GM12878 (cell line): ENCODE results near the gene SCN3B. TPM values are rescaled to one million over a fixed set of nuclear protein-coding genes. Genes with fewer than 3 reads are reported as not detected.

Experiments used
- ATAC-seq: fragments of 200-7000 bp; cut with Tn5 transposase; 3 replicates; pipeline ENCODE4 v1.9.1; 2020; ENCODE audit warnings: mild to moderate bottlenecking, moderate library complexity
- BruUV-seq: library from RNA; stranded (reverse); fragments of 400-500 nt; replicated peaks from 2 replicates; lab custom pipeline; 2021; lab: Mats Ljungman, UMichigan
- CTCF ChIA-PET: fragments of 300-600 bp; sonication (Branson Sonifier 250); formaldehyde crosslinking; extraction: SDS; loops from one replicate; lab custom pipeline; 2021; ENCODE audit warnings: inconsistent platforms; lab: Yijun Ruan, JAX
- POLR2A ChIA-PET: fragments of 350-600 bp; formaldehyde crosslinking; extraction: SDS; loops from one replicate; lab custom pipeline; 2021; ENCODE audit warnings: inconsistent platforms; lab: Charles Lee
- RAD21 ChIA-PET: fragments of 300-600 bp; sonication (Branson Sonifier 250); formaldehyde crosslinking; loops from one replicate; lab custom pipeline; 2023; ENCODE audit warnings: antibody characterized with exemption; ENCODE audit not compliant: unreplicated experiment; lab: Charles Lee
- SMC1A ChIA-PET: fragments of 300-600 bp; sonication (Branson Sonifier 250); formaldehyde crosslinking; loops from one replicate; lab custom pipeline; 2023; ENCODE audit not compliant: unreplicated experiment, uncharacterized antibody; lab: Charles Lee
- DNase-seq: peaks from one replicate; pipeline ENCODE4 v3.0.0-alpha.2; 2011; ENCODE audit warnings: low read depth, low spot score
- FAIRE-seq: peaks from 3 replicates; lab custom pipeline; 2011; peaks lifted over from hg19 to GRCh38; lab: Jason Lieb, UNC
- H2AFZ ChIP-seq: 2 replicates; pipeline ENCODE4 v1.6.0; 2011; ENCODE audit warnings: low read depth, low read length, control low read depth; ENCODE audit not compliant: control insufficient read depth
- H3K27ac ChIP-seq: 2 replicates; pipeline ENCODE4 v1.5.1; 2011; ENCODE audit warnings: control low read depth; ENCODE audit not compliant: control insufficient read depth, insufficient read depth
- H3K27me3 ChIP-seq, 2 experiments: replicated peaks in 1 of 2; 2 replicates each; pipeline versions ENCODE4 v1.6.0 to v1.6.1; 2011; ENCODE audit warnings: low read length in 1 of 2; ENCODE audit not compliant: control insufficient read depth in 2 of 2, insufficient read depth in 2 of 2
- H3K36me3 ChIP-seq, 2 experiments: 2 replicates each; pipeline ENCODE4 v1.5.1; 2011; ENCODE audit warnings: low read length in 1 of 2; ENCODE audit not compliant: control insufficient read depth in 2 of 2, insufficient read depth in 2 of 2
- H3K4me1 ChIP-seq: 2 replicates; pipeline ENCODE4 v1.6.1; 2011; ENCODE audit warnings: mild to moderate bottlenecking, low read length, moderate library complexity, mixed read lengths; ENCODE audit not compliant: control insufficient read depth, insufficient read depth
- H3K4me2 ChIP-seq: 2 replicates; pipeline ENCODE4 v1.6.0; 2011; ENCODE audit warnings: control low read depth; ENCODE audit not compliant: control insufficient read depth, insufficient read depth
- H3K4me3 ChIP-seq: fragments of 200-600 bp; sonication (generic); 2 replicates; pipeline ENCODE4 v1.5.1; 2016
- H3K79me2 ChIP-seq: 2 replicates; pipeline ENCODE4 v1.6.0; 2011; ENCODE audit warnings: low read length; ENCODE audit not compliant: control insufficient read depth, insufficient read depth
- H3K9ac ChIP-seq: 2 replicates; pipeline ENCODE4 v1.8.0; 2011; ENCODE audit warnings: low read length, control low read depth, mixed read lengths; ENCODE audit not compliant: control insufficient read depth, insufficient read depth
- H3K9me3 ChIP-seq: replicated peaks from 3 replicates; pipeline ENCODE4 v1.5.1; 2011; ENCODE audit warnings: mild to moderate bottlenecking, low read length; ENCODE audit not compliant: control insufficient read depth, insufficient read depth
- H4K20me1 ChIP-seq: 2 replicates; pipeline ENCODE4 v1.6.0; 2011; ENCODE audit not compliant: control insufficient read depth, insufficient read depth
- CBX3 ChIP-seq: fragments of 200-600 bp; sonication (generic); IDR thresholded peaks from 2 replicates; pipeline ENCODE4 v1.6.1; 2016; ENCODE audit warnings: low read depth, borderline replicate concordance
- KAT2A ChIP-seq: conservative IDR thresholded peaks from 2 replicates; pipeline ENCODE4 v1.6.1; 2011; ENCODE audit warnings: low read depth, low read length; ENCODE audit not compliant: control insufficient read depth
- KDM1A ChIP-seq: fragments of 200-600 bp; sonication (generic); IDR thresholded peaks from 2 replicates; pipeline ENCODE4 v1.6.1; 2016; ENCODE audit warnings: borderline replicate concordance
- NBN ChIP-seq: fragments of 450-650 bp; IDR thresholded peaks from 2 replicates; pipeline ENCODE4 v1.6.1; 2016
- POU2F2 ChIP-seq: IDR thresholded peaks from 3 replicates; pipeline ENCODE4 v1.6.1; 2011; ENCODE audit warnings: low read depth, mild to moderate bottlenecking, low read length, borderline replicate concordance
- SIN3A ChIP-seq: IDR thresholded peaks from 2 replicates; pipeline ENCODE4 v1.6.1; 2012; ENCODE audit warnings: low read depth, low read length, improper control_type of control experiment
- SIX5 ChIP-seq: IDR thresholded peaks from 2 replicates; pipeline ENCODE4 v1.6.1; 2011; ENCODE audit warnings: mild to moderate bottlenecking, low read depth, low read length, moderate library complexity; ENCODE audit not compliant: severe bottlenecking
- SKIL ChIP-seq: fragments of 450-650 bp; IDR thresholded peaks from 2 replicates; pipeline ENCODE4 v1.6.1; 2017; ENCODE audit warnings: mild to moderate bottlenecking, low read depth, inconsistent platforms; ENCODE audit not compliant: poor library complexity, severe bottlenecking
- SMARCA5 ChIP-seq: fragments of 450-650 bp; IDR thresholded peaks from 2 replicates; pipeline ENCODE4 v1.6.1; 2017; ENCODE audit warnings: mild to moderate bottlenecking
- SP1 ChIP-seq: IDR thresholded peaks from one replicate; pipeline ENCODE4 v1.6.1; 2011; ENCODE audit warnings: low read depth, low read length
- SREBF1 ChIP-seq: IDR thresholded peaks from 2 replicates; pipeline ENCODE4 v1.6.1; 2012; ENCODE audit warnings: mild to moderate bottlenecking, low read length
- YY1 ChIP-seq: IDR thresholded peaks from 2 replicates; pipeline ENCODE4 v1.6.1; 2011; ENCODE audit warnings: low read depth, mild to moderate bottlenecking, low read length
- ZBED1 ChIP-seq: IDR thresholded peaks from 2 replicates; pipeline ENCODE4 v1.6.1; 2016; ENCODE audit warnings: borderline replicate concordance
- ZNF217 ChIP-seq: fragments of 450-650 bp; IDR thresholded peaks from 2 replicates; pipeline ENCODE4 v1.6.1; 2017; ENCODE audit warnings: antibody characterized with exemption, mild to moderate bottlenecking
- in situ Hi-C: fragments of 300-500 bp; cut with MboI; formaldehyde crosslinking; loops from 9 replicates; pipeline ENCODE4 v1.14.3; 2018; ENCODE audit warnings: mixed read lengths
- intact Hi-C: fragments of 100-400 bp; cut with micrococcal nuclease; formaldehyde crosslinking; loops from one replicate; pipeline ENCODE4 v1.14.2; 2022; ENCODE audit not compliant: unreplicated experiment
- polyA plus RNA-seq, 11 experiments: library from polyadenylated mRNA; depleted of rRNA in 4 of 11; unstranded in 6 of 11; stranded (reverse) in 5 of 11; fragments of >200 nt; fragmentation: Nextera tagmentation in 4 of 11; fragmentation: Illumina TruSeq in 1 of 11; extraction: Ambion mirVana in 4 of 11; extraction: Trizol in 1 of 11; gene quantifications; 1 replicate in 1 of 11; 2 replicates in 10 of 11; pipeline versions ENCODE4 v1.2.1 to v1.2.3, GENCODE V29; 2011 to 2016; ENCODE audit warnings: inconsistent platforms in 2 of 11, missing spikeins in 2 of 11, low read depth in 1 of 11
- total RNA-seq, 4 experiments: library from RNA; depleted of rRNA in 3 of 4; stranded (reverse); fragments of >200 nt in 3 of 4; fragmentation: Illumina TruSeq in 1 of 4; extraction: Trizol in 1 of 4; gene quantifications; 2 replicates each; pipeline versions ENCODE4 v1.2.1 to v1.2.3, GENCODE V29; 2013 to 2021
- TF ChIP-seq, protein P1 (sequence below): fragments of 450-650 bp; IDR thresholded peaks from 2 replicates; pipeline ENCODE4 v1.6.1; 2016; ENCODE audit warnings: mild to moderate bottlenecking

SCN3B gene
- total and polyA plus RNA-seq, 10 of the 15 experiments (the other 5 are each of a cell fraction or from before 2014, with no cell fraction given): 0.01 to 0.12 (median 0.09) TPM; not detected in 7

DNA sequence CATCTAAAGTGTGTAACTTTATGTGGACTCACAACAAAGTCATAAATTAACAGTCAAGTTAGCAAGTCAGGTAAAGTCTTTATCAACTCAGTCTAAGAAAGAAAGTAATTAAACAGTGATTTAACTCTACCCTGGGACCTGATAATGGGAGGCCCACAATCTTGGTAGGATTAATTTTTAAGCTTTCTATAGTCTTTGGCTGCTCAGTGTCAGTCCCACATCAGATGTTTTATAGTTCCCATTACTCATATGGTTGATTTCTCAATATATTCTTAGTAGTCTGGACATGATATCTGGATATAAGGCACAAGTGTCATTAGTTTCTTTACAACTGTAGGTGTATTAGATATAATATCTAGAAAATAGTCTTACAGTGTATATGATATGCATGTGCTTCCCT lies 38.5 kb upstream of the SCN3B start:
- ChIA-PET SMC1A (interaction anchor here (0.6 to 1.2 kb wide), 2 partner anchors 14 to 1241 kb away, joined by 3 to 4 read pairs; no protein-coding TSS in a partner anchor), POLR2A (interaction anchor here (0.6 to 0.7 kb wide), 2 partner anchors 19 to 192 kb away, joined by 3 to 6 read pairs; no protein-coding TSS in a partner anchor), RAD21 (no interaction called here), CTCF (no interaction called here)
- in situ Hi-C loops: no loop called here
- H3K27me3 ChIP-seq: 0 out of 4 replicates have a peak, but pooled peaks cover 0 to 2% of the 10 kb centered on the region in 2 experiments
- FAIRE-seq (no peak), ATAC-seq (no peak), DNase-seq (no peak)
- H3K4me2 ChIP-seq: no peak overlapping the region
- H4K20me1 ChIP-seq: no peaks in the 10 kb centered on the region
- TF ChIP-seq KAT2A (no peak), SIX5 (no peak), NBN (no peak), SMARCA5 (no peak), SIN3A (no peak), ZBED1 (no peak), SKIL (no peak), KDM1A (no peak), POU2F2 (no peak), SREBF1 (no peak), ZNF217 (no peak), SP1 (no peak), CBX3 (no peak), YY1 (no peak)
- TF ChIP-seq, protein P1, sequence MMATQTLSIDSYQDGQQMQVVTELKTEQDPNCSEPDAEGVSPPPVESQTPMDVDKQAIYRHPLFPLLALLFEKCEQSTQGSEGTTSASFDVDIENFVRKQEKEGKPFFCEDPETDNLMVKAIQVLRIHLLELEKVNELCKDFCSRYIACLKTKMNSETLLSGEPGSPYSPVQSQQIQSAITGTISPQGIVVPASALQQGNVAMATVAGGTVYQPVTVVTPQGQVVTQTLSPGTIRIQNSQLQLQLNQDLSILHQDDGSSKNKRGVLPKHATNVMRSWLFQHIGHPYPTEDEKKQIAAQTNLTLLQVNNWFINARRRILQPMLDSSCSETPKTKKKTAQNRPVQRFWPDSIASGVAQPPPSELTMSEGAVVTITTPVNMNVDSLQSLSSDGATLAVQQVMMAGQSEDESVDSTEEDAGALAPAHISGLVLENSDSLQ: no peak
- H3K4me1 ChIP-seq: no peaks in the 10 kb centered on the region
- intact Hi-C loops: no loop called here
- no peaks in the 10 kb centered on the region for H3K79me2 ChIP-seq
- no peak overlapping the region for H3K27ac ChIP-seq
- no peak overlapping the region for H3K9ac ChIP-seq
- H3K36me3 ChIP-seq: no peaks in the 10 kb centered on the region
- H3K4me3 ChIP-seq: no peak overlapping the region
- H3K9me3 ChIP-seq: no peaks in the 10 kb centered on the region
- H2AFZ ChIP-seq: no peak overlapping the region
- BruUV-seq: no TSS peak
